GM12878 (cell line): Measurements from ENCODE around the gene ZNF792. TPM values are rescaled to one million over a fixed set of nuclear protein-coding genes. Genes with fewer than 3 reads are reported as not detected.

Experiments
- ATAC-seq: fragments of 200-7000 bp; cut with Tn5 transposase; 3 replicates; pipeline ENCODE4 v1.9.1; 2020; ENCODE audit warnings: mild to moderate bottlenecking, moderate library complexity
- BruUV-seq: library from RNA; stranded (reverse); fragments of 400-500 nt; replicated peaks from 2 replicates; lab custom pipeline; 2021; lab: Mats Ljungman, UMichigan
- CTCF ChIA-PET: fragments of 300-600 bp; sonication (Branson Sonifier 250); formaldehyde crosslinking; extraction: SDS; loops from one replicate; lab custom pipeline; 2021; ENCODE audit warnings: inconsistent platforms; lab: Yijun Ruan, JAX
- POLR2A ChIA-PET: fragments of 350-600 bp; formaldehyde crosslinking; extraction: SDS; loops from one replicate; lab custom pipeline; 2021; ENCODE audit warnings: inconsistent platforms; lab: Charles Lee
- RAD21 ChIA-PET: fragments of 300-600 bp; sonication (Branson Sonifier 250); formaldehyde crosslinking; loops from one replicate; lab custom pipeline; 2023; ENCODE audit warnings: antibody characterized with exemption; ENCODE audit not compliant: unreplicated experiment; lab: Charles Lee
- SMC1A ChIA-PET: fragments of 300-600 bp; sonication (Branson Sonifier 250); formaldehyde crosslinking; loops from one replicate; lab custom pipeline; 2023; ENCODE audit not compliant: unreplicated experiment, uncharacterized antibody; lab: Charles Lee
- DNase-seq: peaks from one replicate; pipeline ENCODE4 v3.0.0-alpha.2; 2011; ENCODE audit warnings: low read depth, low spot score
- FAIRE-seq: peaks from 3 replicates; lab custom pipeline; 2011; peaks lifted over from hg19 to GRCh38; lab: Jason Lieb, UNC
- H2AFZ ChIP-seq: 2 replicates; pipeline ENCODE4 v1.6.0; 2011; ENCODE audit warnings: low read depth, low read length, control low read depth; ENCODE audit not compliant: control insufficient read depth
- H3K27ac ChIP-seq: 2 replicates; pipeline ENCODE4 v1.5.1; 2011; ENCODE audit warnings: control low read depth; ENCODE audit not compliant: control insufficient read depth, insufficient read depth
- H3K27me3 ChIP-seq, 2 experiments: replicated peaks in 1 of 2; 2 replicates each; pipeline versions ENCODE4 v1.6.0 to v1.6.1; 2011; ENCODE audit warnings: low read length in 1 of 2; ENCODE audit not compliant: control insufficient read depth in 2 of 2, insufficient read depth in 2 of 2
- H3K36me3 ChIP-seq, 2 experiments: 2 replicates each; pipeline ENCODE4 v1.5.1; 2011; ENCODE audit warnings: low read length in 1 of 2; ENCODE audit not compliant: control insufficient read depth in 2 of 2, insufficient read depth in 2 of 2
- H3K4me1 ChIP-seq: 2 replicates; pipeline ENCODE4 v1.6.1; 2011; ENCODE audit warnings: mild to moderate bottlenecking, low read length, moderate library complexity, mixed read lengths; ENCODE audit not compliant: control insufficient read depth, insufficient read depth
- H3K4me2 ChIP-seq: 2 replicates; pipeline ENCODE4 v1.6.0; 2011; ENCODE audit warnings: control low read depth; ENCODE audit not compliant: control insufficient read depth, insufficient read depth
- H3K4me3 ChIP-seq: fragments of 200-600 bp; sonication (generic); 2 replicates; pipeline ENCODE4 v1.5.1; 2016
- H3K79me2 ChIP-seq: 2 replicates; pipeline ENCODE4 v1.6.0; 2011; ENCODE audit warnings: low read length; ENCODE audit not compliant: control insufficient read depth, insufficient read depth
- H3K9ac ChIP-seq: 2 replicates; pipeline ENCODE4 v1.8.0; 2011; ENCODE audit warnings: low read length, control low read depth, mixed read lengths; ENCODE audit not compliant: control insufficient read depth, insufficient read depth
- H3K9me3 ChIP-seq: replicated peaks from 3 replicates; pipeline ENCODE4 v1.5.1; 2011; ENCODE audit warnings: mild to moderate bottlenecking, low read length; ENCODE audit not compliant: control insufficient read depth, insufficient read depth
- H4K20me1 ChIP-seq: 2 replicates; pipeline ENCODE4 v1.6.0; 2011; ENCODE audit not compliant: control insufficient read depth, insufficient read depth
- CEBPB ChIP-seq, 2 experiments: fragments of 150-350 bp in 1 of 2; IDR thresholded peaks; 2 replicates each; pipeline ENCODE4 v1.6.1; 2012 to 2014; ENCODE audit warnings: low read depth in 2 of 2, low read length in 2 of 2, borderline replicate concordance in 1 of 2, inconsistent platforms in 1 of 2
- CREB1 ChIP-seq: IDR thresholded peaks from 2 replicates; pipeline ENCODE4 v1.6.1; 2012; ENCODE audit warnings: low read depth, mild to moderate bottlenecking, inconsistent platforms
- E2F8 ChIP-seq: fragments of 450-650 bp; IDR thresholded peaks from 2 replicates; pipeline ENCODE4 v1.6.1; 2018; ENCODE audit warnings: mild to moderate bottlenecking, low read depth, moderate library complexity; ENCODE audit not compliant: partially characterized antibody
- IKZF1 ChIP-seq: fragments of 450-650 bp; conservative IDR thresholded peaks from 2 replicates; pipeline ENCODE4 v1.6.1; 2017; ENCODE audit warnings: antibody characterized with exemption, mild to moderate bottlenecking
- LARP7 ChIP-seq: fragments of 450-650 bp; IDR thresholded peaks from 2 replicates; pipeline ENCODE4 v1.6.1; 2017; ENCODE audit warnings: mild to moderate bottlenecking
- MXI1 ChIP-seq: fragments of 150-350 bp; IDR thresholded peaks from 2 replicates; pipeline ENCODE4 v1.6.1; 2011; ENCODE audit warnings: low read depth, mild to moderate bottlenecking, inconsistent platforms, low read length, improper control_type of control experiment
- NBN ChIP-seq: fragments of 450-650 bp; IDR thresholded peaks from 2 replicates; pipeline ENCODE4 v1.6.1; 2016
- TCF7 ChIP-seq: IDR thresholded peaks from 2 replicates; pipeline ENCODE4 v1.6.1; 2014; ENCODE audit warnings: antibody characterized with exemption, borderline replicate concordance
- WRNIP1 ChIP-seq: IDR thresholded peaks from 2 replicates; pipeline ENCODE4 v1.6.1; 2011; ENCODE audit warnings: low read depth, low read length, improper control_type of control experiment, borderline replicate concordance
- WGBS: methylation state at CpG from one replicate; pipeline ENCODE4 v1.1.6; 2016; ENCODE audit warnings: low lambda C conversion rate; ENCODE audit not compliant: insufficient replicate concordance, insufficient coverage; ENCODE audit errors: missing lambda C conversion rate; 5-methylcytosine and 5-hydroxymethylcytosine counted together
- in situ Hi-C: fragments of 300-500 bp; cut with MboI; formaldehyde crosslinking; loops from 9 replicates; pipeline ENCODE4 v1.14.3; 2018; ENCODE audit warnings: mixed read lengths
- intact Hi-C: fragments of 100-400 bp; cut with micrococcal nuclease; formaldehyde crosslinking; loops from one replicate; pipeline ENCODE4 v1.14.2; 2022; ENCODE audit not compliant: unreplicated experiment
- polyA plus RNA-seq, 11 experiments: library from polyadenylated mRNA; depleted of rRNA in 4 of 11; unstranded in 6 of 11; stranded (reverse) in 5 of 11; fragments of >200 nt; fragmentation: Nextera tagmentation in 4 of 11; fragmentation: Illumina TruSeq in 1 of 11; extraction: Ambion mirVana in 4 of 11; extraction: Trizol in 1 of 11; gene quantifications; 1 replicate in 1 of 11; 2 replicates in 10 of 11; pipeline versions ENCODE4 v1.2.1 to v1.2.3, GENCODE V29; 2011 to 2016; ENCODE audit warnings: inconsistent platforms in 2 of 11, missing spikeins in 2 of 11, low read depth in 1 of 11
- total RNA-seq, 4 experiments: library from RNA; depleted of rRNA in 3 of 4; stranded (reverse); fragments of >200 nt in 3 of 4; fragmentation: Illumina TruSeq in 1 of 4; extraction: Trizol in 1 of 4; gene quantifications; 2 replicates each; pipeline versions ENCODE4 v1.2.1 to v1.2.3, GENCODE V29; 2013 to 2021
- TF ChIP-seq, protein P1 (sequence below): IDR thresholded peaks from 2 replicates; pipeline ENCODE4 v1.6.1; 2012; ENCODE audit warnings: low read depth, low read length, improper control_type of control experiment

The ZNF792 gene
- total and polyA plus RNA-seq, 10 of the 15 experiments (the other 5 are each of a cell fraction or from before 2014, with no cell fraction given), result 0.53 to 4.8 (median 1.3) TPM

- Histone ChIP-seq H3K27ac (no peak overlapping the region), H3K79me2 (no peaks in the 10 kb centered on the region), H3K4me2 (no peak overlapping the region), H2AFZ (no peak overlapping the region), H3K9me3 (no peaks in the 10 kb centered on the region), H3K36me3 (no peaks in the 10 kb centered on the region), H3K9ac (no peak overlapping the region), H3K4me3 (no peak overlapping the region), H3K4me1 (no peaks in the 10 kb centered on the region), H4K20me1 (no peaks in the 10 kb centered on the region), H3K27me3 (no peaks in the 10 kb centered on the region)
- no peak for ATAC-seq
- in situ Hi-C loops (no loop called here), intact Hi-C loops (no loop called here)
- WGBS, result 25% methylated on average over 3 of the region's 3 CpGs
- DNase-seq, result no peak
- TF ChIP-seq CREB1 (no peak), TCF7 (no peak), IKZF1 (no peak), MXI1 (no peak), E2F8 (no peak), LARP7 (no peak), NBN (no peak), WRNIP1 (no peak), CEBPB (IDR thresholded peaks at IDR 0.05; ENCODE audit: borderline replicate concordance in 1 of 2, low read depth in 2 of 2, low read length in 2 of 2) (no peak)
- TF ChIP-seq, protein P1, sequence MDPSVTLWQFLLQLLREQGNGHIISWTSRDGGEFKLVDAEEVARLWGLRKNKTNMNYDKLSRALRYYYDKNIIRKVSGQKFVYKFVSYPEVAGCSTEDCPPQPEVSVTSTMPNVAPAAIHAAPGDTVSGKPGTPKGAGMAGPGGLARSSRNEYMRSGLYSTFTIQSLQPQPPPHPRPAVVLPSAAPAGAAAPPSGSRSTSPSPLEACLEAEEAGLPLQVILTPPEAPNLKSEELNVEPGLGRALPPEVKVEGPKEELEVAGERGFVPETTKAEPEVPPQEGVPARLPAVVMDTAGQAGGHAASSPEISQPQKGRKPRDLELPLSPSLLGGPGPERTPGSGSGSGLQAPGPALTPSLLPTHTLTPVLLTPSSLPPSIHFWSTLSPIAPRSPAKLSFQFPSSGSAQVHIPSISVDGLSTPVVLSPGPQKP, result no peak
- RAD21 ChIA-PET, result no interaction called here
- SMC1A ChIA-PET, result interaction anchor here (0.6 to 1.4 kb wide), 3 partner anchors 17 to 28 kb away, joined by 3 to 5 read pairs (median 4); no protein-coding TSS in a partner anchor
- no TSS peak for BruUV-seq
- CTCF ChIA-PET, result interaction anchor here (0.8 to 1.3 kb wide), 3 partner anchors 11 to 60 kb away, joined by 3 to 5 read pairs (median 4); no protein-coding TSS in a partner anchor
- FAIRE-seq, result no peak
- POLR2A ChIA-PET, result no interaction called here
Measured at GRCh38 chr19:34984287-34984686, 20.3 kb upstream of the ZNF792 start.
